Measurements from ENCODE around the gene PHTF2.

The PHTF2 gene

GRCh38 chr7:77819021-77819420, 20.4 kb downstream of the PHTF2 start (continued):
- TF ChIP-seq OSR1 (CRISPR knock-in tag; IDR thresholded peaks at IDR 0.05) (no peak), ZNF8 (CRISPR knock-in tag; IDR thresholded peaks at IDR 0.05) (no peak)

- ATAC-seq = no peak
- no peak for TF ChIP-seq ZFP3 (CRISPR knock-in tag; IDR thresholded peaks at IDR 0.05)
- no peak for TF ChIP-seq TSHZ2 (CRISPR knock-in tag; IDR thresholded peaks at IDR 0.05)
- no peak for TF ChIP-seq CREB5 (CRISPR knock-in tag; IDR thresholded peaks at IDR 0.05; ENCODE audit: low read depth)
- TF ChIP-seq ESRRG (CRISPR knock-in tag; IDR thresholded peaks at IDR 0.05) = no peak
- TF ChIP-seq ZC3H10 (CRISPR knock-in tag; IDR thresholded peaks at IDR 0.05) = no peak
- no peak for TF ChIP-seq ZNF70 (CRISPR knock-in tag; IDR thresholded peaks at IDR 0.05)
- TF ChIP-seq OSR1 (CRISPR knock-in tag; IDR thresholded peaks at IDR 0.05) = no peak
These were observed 22.4 kb downstream of the PHTF2 start for GRCh38 chr7:77820967-77821366.

- TF ChIP-seq, protein P1, sequence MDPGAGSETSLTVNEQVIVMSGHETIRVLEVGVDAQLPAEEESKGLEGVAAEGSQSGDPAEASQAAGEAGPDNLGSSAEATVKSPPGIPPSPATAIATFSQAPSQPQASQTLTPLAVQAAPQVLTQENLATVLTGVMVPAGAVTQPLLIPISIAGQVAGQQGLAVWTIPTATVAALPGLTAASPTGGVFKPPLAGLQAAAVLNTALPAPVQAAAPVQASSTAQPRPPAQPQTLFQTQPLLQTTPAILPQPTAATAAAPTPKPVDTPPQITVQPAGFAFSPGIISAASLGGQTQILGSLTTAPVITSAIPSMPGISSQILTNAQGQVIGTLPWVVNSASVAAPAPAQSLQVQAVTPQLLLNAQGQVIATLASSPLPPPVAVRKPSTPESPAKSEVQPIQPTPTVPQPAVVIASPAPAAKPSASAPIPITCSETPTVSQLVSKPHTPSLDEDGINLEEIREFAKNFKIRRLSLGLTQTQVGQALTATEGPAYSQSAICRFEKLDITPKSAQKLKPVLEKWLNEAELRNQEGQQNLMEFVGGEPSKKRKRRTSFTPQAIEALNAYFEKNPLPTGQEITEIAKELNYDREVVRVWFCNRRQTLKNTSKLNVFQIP (CRISPR knock-in tag; IDR thresholded peaks at IDR 0.05; ENCODE audit: borderline replicate concordance, low read depth) = no peak
- no peak for TF ChIP-seq PPARA (CRISPR knock-in tag; IDR thresholded peaks at IDR 0.05; ENCODE audit: borderline replicate concordance)
- ATAC-seq = no peak
These were observed 23.7 kb downstream of the PHTF2 start for GRCh38 chr7:77822269-77822668.

DNA sequence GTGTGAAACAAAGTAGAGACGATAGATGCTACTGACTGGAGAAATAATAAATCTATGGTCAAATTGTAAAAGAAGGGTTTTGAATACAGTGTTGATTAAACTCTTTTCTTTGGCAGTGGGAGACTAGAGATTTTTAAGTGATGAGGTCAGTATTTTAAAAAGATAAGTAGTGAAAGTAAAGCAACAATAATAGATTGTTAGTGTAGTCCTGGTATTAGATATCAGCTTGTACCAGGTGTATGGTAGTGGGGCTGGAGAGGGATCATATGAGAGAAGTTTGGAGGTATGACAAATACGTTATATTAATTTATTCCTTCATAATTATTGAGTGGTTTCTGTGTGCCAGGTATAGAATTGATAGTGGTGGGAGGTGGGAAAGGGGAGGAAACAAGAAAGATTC, 25.2 kb downstream of the PHTF2 start:
- no peak for TF ChIP-seq TSHZ2 (CRISPR knock-in tag; IDR thresholded peaks at IDR 0.05)
- TF ChIP-seq GLIS3 (CRISPR knock-in tag; IDR thresholded peaks at IDR 0.05) = no peak
- no peak for TF ChIP-seq RARB (CRISPR knock-in tag; IDR thresholded peaks at IDR 0.05)
- no peak for ATAC-seq

DNA sequence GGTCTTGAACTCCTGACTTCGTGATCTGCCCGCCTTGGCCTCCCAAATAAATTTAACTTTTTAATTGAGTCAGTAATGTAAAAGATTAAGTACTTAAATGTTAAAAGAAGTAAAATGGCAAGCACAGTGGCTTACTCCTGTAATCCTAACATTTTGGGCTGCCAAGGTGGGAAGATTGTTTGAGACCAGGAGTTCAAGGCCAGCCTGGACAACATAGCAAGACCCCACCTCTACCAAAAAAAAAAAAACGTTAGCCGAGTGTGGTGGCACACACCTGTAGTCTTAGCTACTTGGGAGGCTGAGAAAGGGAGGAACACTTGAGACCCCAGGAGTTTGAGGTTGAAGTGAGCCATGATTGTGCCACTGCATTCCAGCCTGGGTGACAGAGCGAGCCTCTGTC, 26.1 kb downstream of the PHTF2 start:
- TF ChIP-seq, protein P2, sequence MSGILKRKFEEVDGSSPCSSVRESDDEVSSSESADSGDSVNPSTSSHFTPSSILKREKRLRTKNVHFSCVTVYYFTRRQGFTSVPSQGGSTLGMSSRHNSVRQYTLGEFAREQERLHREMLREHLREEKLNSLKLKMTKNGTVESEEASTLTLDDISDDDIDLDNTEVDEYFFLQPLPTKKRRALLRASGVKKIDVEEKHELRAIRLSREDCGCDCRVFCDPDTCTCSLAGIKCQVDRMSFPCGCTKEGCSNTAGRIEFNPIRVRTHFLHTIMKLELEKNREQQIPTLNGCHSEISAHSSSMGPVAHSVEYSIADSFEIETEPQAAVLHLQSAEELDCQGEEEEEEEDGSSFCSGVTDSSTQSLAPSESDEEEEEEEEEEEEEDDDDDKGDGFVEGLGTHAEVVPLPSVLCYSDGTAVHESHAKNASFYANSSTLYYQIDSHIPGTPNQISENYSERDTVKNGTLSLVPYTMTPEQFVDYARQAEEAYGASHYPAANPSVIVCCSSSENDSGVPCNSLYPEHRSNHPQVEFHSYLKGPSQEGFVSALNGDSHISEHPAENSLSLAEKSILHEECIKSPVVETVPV (CRISPR knock-in tag; IDR thresholded peaks at IDR 0.05) = no peak
- no peak for TF ChIP-seq ESRRG (CRISPR knock-in tag; IDR thresholded peaks at IDR 0.05)
- no peak for ATAC-seq

DNA sequence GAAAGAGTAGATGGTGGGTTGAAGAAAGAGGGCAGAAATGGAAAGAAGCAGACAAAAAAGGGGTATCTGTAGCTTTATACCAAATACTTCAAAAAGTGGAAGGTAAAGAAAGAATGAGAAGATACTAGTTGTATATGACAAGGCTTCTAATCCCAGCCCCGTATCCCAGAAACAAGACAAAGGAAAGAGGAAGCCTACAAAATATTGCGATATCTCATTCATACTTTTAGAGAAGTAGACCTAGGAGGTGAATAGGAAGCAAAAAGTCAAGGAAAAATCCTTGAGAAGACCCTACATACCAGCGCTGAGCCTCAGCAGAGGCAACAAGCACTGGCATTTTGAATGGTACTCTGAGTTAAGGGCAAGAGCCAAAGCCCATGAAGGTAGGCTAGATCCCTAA, 26.6 kb downstream of the PHTF2 start:
- TF ChIP-seq OSR1 (CRISPR knock-in tag; IDR thresholded peaks at IDR 0.05) (no peak), ZNF8 (CRISPR knock-in tag; IDR thresholded peaks at IDR 0.05) (no peak), CREB5 (CRISPR knock-in tag; IDR thresholded peaks at IDR 0.05; ENCODE audit: low read depth) (no peak)
- TF ChIP-seq, protein P1 (CRISPR knock-in tag; IDR thresholded peaks at IDR 0.05; ENCODE audit: borderline replicate concordance, low read depth) = no peak
- TF ChIP-seq, protein P3, sequence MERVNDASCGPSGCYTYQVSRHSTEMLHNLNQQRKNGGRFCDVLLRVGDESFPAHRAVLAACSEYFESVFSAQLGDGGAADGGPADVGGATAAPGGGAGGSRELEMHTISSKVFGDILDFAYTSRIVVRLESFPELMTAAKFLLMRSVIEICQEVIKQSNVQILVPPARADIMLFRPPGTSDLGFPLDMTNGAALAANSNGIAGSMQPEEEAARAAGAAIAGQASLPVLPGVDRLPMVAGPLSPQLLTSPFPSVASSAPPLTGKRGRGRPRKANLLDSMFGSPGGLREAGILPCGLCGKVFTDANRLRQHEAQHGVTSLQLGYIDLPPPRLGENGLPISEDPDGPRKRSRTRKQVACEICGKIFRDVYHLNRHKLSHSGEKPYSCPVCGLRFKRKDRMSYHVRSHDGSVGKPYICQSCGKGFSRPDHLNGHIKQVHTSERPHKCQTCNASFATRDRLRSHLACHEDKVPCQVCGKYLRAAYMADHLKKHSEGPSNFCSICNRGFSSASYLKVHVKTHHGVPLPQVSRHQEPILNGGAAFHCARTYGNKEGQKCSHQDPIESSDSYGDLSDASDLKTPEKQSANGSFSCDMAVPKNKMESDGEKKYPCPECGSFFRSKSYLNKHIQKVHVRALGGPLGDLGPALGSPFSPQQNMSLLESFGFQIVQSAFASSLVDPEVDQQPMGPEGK (CRISPR knock-in tag; IDR thresholded peaks at IDR 0.05; ENCODE audit: borderline replicate concordance) = no peak
- ATAC-seq = no peak

Measured in SK-N-SH treated with all-trans-retinoic acid at 6 μM for 48 hours (cell line).